Measurements from ENCODE around the gene NAA38.
"Not testable (repeated sequence)": the region's sequence is repeated elsewhere in the genome, so short reads cannot be mapped to it uniquely, and the experiment has no call there.

NAA38 gene

DNA sequence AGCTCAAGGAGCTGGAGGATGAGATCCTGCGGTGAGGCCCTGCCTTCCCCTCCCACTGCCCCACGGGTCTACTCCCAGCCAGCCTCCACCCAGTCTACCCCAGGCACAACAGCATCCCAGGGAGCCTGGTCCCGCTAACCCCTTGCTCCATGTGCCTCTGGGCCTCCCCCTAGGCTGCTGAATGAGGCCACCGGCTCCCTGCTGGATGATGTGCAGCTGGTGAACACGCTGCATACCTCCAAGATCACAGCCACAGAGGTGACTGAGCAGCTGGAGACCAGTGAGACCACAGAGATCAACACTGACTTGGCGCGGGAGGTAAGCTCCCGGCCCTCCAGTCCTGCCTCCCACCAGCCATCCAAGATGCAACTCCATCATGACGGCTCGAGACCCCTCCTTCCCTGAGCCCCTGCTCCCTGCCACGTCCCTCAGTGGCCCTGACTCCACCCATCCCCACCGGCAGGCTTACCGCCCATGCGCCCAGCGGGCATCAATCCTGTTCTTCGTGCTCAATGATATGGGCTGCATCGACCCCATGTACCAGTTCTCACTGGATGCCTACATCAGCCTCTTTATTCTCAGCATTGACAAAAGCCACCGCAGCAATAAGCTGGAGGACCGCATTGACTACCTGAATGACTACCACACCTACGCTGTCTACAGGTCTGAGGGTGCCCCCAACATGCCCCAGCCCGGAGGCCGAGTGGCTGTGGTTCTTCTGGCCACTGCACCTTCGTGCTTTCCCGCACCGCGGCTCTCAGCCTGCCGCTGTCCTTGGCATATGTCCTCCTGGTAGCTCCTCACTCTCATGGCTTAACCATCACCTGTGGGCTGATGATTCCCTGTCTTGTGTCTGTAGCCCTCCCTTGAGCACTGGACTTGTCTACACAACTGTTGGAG, 38.4 kb downstream of the NAA38 start:
- no peak for DNase-seq

DNA sequence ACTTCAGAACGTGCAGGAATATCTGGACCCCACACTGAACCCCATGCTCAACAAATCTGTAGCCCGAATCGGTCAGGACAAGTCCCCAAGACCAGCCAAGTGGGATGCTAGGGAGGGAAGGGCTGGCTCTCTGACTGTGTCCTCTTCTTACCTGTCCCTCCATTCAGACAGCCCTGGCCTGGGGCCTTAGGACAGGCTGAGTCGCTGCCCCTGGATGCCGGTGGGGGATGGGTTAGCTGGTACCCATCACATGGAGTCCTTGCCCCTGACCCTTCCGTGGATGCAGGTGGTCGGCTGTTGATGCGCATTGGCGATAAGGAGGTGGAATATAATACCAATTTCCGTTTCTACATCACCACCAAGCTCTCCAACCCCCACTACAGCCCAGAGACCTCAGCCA, 39.3 kb downstream of the NAA38 start:
- DNase-seq, result no peak

DNA sequence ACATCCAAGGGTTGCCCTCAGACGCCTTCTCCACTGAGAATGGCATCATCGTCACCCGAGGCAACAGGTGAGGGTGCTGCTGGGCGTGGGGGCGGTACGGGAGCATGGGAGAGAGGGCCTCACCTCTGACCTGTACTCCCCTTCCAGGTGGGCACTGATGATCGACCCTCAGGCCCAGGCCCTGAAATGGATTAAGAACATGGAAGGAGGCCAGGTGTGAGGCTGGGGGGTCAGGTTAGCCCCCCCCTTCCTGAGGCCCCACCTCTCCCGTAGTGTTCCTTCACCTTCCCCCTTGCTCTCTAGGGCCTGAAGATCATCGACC, 39.8 kb downstream of the NAA38 start:
- DNase-seq, result no peak

GRCh38 chr17:7816926-7817642, 40.3 kb downstream of the NAA38 start:
- DNase-seq, result no peak

DNA sequence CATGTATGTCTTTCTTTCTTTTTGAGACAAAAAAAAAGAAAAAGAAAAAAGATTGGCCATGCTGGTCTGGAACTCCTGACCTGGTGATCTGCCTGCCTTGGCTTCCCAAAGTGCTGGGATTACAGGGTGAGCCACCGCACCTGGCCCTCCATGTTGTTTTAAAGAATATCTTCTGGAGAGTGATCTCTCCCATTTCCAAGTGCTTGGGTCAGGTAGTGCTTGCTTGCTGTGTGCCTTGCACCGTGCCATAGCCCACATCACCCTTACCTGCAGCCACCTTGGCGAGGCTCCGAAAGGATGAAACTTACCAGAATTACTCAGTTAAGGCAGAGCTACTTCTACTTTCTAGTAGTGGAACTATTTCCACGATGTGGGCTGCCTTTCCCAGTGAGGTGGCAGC, 42.4 kb downstream of the NAA38 start:
- DNase-seq, result no peak

GRCh38 chr17:7811251-7811650, 46.1 kb downstream of the NAA38 start:
- no peak for DNase-seq

- DNase-seq, result not testable (repeated sequence)
Observed at GRCh38 chr17:7809791-7810343, 47.5 kb downstream of the NAA38 start.

GRCh38 chr17:7809086-7809790, 48.1 kb downstream of the NAA38 start:
- no peak for DNase-seq

DNA sequence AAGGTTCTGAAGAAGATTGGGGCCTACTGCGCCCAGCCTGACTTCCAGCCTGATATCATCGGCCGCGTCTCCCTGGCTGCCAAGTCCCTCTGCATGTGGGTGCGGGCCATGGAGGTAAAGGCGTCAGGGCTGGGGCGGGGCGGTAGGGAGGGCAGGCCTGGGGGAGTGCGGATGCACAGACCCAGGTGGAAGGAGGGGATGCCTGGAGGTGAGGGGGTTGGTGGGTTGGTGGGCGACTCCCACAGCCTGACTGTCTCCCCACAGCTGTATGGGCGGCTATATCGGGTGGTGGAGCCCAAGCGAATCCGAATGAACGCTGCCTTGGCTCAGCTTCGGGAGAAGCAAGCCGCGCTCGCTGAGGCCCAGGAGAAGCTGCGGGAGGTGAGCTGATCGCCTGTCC, 50.2 kb downstream of the NAA38 start:
- no peak for DNase-seq
